ENCODE measurements around the gene NRL.
A peak's percentile ranks its signal among the peaks of the same experiment; 100 is the strongest.

The NRL gene

GRCh38 chr14:24114532-24115421, at the start of gene NRL, which contains the start of gene DCAF11:
TSS of gene NRL (minus strand) at chr14:24114949. CDS start at chr14:24082848, 32,101 bp downstream.
TSS of gene DCAF11 (plus strand) at chr14:24114777. CDS start at chr14:24115595, 818 bp downstream.
- H3K4me3 ChIP-seq (ENCODE audit: low read length) = peak within 1 kb of the TSS; percentile 92
- TF ChIP-seq, protein P1, sequence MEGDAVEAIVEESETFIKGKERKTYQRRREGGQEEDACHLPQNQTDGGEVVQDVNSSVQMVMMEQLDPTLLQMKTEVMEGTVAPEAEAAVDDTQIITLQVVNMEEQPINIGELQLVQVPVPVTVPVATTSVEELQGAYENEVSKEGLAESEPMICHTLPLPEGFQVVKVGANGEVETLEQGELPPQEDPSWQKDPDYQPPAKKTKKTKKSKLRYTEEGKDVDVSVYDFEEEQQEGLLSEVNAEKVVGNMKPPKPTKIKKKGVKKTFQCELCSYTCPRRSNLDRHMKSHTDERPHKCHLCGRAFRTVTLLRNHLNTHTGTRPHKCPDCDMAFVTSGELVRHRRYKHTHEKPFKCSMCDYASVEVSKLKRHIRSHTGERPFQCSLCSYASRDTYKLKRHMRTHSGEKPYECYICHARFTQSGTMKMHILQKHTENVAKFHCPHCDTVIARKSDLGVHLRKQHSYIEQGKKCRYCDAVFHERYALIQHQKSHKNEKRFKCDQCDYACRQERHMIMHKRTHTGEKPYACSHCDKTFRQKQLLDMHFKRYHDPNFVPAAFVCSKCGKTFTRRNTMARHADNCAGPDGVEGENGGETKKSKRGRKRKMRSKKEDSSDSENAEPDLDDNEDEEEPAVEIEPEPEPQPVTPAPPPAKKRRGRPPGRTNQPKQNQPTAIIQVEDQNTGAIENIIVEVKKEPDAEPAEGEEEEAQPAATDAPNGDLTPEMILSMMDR (IDR thresholded peaks at IDR 0.05; ENCODE audit: insufficient read depth, low read depth, low read length, missing control alignments) = no peak
- peak; percentile 100 for DNase-seq (ENCODE audit: low read depth)

GRCh38 chr14:24162093-24162492, 47.3 kb upstream of the NRL start:
- TF ChIP-seq, protein P1 (IDR thresholded peaks at IDR 0.05; ENCODE audit: insufficient read depth, low read depth, low read length, missing control alignments) = no peak
- DNase-seq (ENCODE audit: low read depth) = no peak
- peak overlapping the region; percentile 57 for H3K4me3 ChIP-seq (ENCODE audit: low read length)

DNA sequence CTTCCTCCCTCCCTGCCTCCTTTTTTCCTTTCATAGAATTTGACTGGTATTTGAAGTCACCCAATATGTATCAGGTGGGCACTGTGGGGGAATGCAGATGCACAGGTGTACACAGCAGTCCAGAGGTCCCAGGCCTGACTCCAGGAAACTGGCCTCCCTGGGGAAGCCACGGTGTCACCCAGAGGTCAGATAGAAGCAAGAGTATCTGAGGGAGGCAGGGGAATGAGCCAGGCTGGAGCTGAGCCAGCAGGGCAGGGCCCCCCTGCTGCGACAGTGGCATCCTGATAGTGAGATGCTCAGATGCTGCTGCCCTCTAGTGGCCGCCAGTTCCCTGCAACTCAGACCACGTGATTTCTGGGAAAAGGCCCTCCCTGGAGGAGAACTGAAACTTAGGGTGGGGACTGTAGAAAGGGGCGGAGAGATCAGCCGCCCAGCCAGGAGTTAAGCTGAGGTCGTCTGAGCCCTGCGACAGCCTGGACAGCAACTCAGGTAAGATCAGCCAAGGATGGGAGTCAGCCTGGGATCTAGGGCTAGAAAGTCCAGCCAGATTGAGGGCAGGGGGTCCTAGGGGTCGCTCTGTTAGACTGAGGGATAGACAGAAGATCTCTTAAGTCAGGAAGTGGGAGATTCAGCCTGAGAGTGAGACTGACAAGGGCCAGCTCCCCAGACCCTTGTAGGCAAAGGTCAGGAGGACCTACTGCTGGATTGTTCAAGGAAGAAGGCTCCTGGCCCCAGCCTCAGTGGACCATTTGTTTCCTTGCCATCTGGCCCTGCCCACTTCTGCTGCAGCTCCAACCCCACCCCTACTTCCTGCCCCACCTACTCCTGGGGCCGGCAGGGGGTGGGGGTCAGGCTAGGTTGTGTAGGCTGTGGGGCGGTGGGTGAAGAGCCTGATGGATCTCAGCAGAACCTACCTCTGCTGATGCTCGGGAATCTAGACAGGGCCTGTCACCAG, 46.4 kb upstream of the NRL start, which contains the start of gene IRF9:
IRF9 (plus strand) TSS at position 416 of the 955 bp plus-strand sequence. CDS start 880 bp downstream, outside the sequence.
- peak within 1 kb of the TSS; percentile 57 for H3K4me3 ChIP-seq (ENCODE audit: low read length)
- DNase-seq (ENCODE audit: low read depth) = peak; percentile 91
- TF ChIP-seq, protein P1 (IDR thresholded peaks at IDR 0.05; ENCODE audit: insufficient read depth, low read depth, low read length, missing control alignments) = peak; percentile 86

DNA sequence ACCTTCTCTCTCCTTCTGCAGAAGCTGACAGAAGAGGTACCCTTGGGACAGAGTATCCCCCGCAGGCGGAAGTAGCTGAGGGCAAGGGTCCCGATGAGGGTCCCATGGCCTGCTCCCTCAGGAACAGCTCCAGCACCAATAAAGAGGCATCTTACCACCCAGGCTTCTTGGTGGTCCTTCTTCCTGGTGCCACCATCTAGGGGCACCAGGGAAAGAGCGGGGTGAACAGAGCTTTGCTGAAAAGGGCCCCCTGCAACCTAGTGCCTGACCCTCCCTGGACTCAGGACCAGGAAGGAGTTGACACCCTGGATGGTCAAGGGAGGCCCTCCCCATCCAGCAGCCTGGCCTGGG, 45.7 kb upstream of the NRL start:
- no peak for DNase-seq (ENCODE audit: low read depth)
- no peak overlapping the region for H3K4me3 ChIP-seq (ENCODE audit: low read length)
- TF ChIP-seq, protein P1 (IDR thresholded peaks at IDR 0.05; ENCODE audit: insufficient read depth, low read depth, low read length, missing control alignments) = no peak

DNA sequence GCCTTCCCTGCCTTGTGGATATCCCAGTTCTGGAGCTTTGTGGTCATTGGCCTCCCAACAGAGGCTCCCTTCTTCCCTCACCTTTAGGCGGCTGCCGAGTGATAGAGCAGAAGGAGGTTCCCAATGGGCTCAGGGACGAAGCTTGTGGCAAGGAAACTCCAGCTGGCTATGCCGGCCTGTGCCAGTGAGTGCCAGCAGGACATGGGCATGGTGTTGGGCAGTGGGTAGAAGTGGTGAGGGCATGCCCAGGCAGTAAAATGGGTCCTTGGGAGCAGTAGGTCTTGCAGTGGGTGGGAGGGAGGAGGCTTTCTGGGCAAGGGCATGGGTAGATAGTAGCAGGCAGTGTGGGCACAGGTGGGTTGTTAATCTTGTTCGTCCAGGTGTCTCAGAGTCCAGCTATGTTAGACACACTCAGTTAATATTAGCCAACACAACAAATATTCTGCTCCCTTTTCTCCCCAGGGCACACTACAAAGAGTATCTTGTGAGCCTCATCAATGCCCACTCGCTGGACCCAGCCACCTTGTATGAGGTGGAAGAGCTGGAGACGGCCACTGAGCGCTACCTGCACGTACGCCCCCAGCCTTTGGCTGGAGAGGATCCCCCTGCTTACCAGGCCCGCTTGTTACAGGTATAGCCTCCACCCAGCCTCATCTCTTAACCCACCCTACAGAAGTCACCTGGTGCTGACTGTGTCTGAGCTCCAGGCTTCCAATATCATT, 45.2 kb upstream of the NRL start:
- DNase-seq (ENCODE audit: low read depth) = no peak
- H3K4me3 ChIP-seq (ENCODE audit: low read length) = no peak overlapping the region
- TF ChIP-seq, protein P1 (IDR thresholded peaks at IDR 0.05; ENCODE audit: insufficient read depth, low read depth, low read length, missing control alignments) = no peak

DNA sequence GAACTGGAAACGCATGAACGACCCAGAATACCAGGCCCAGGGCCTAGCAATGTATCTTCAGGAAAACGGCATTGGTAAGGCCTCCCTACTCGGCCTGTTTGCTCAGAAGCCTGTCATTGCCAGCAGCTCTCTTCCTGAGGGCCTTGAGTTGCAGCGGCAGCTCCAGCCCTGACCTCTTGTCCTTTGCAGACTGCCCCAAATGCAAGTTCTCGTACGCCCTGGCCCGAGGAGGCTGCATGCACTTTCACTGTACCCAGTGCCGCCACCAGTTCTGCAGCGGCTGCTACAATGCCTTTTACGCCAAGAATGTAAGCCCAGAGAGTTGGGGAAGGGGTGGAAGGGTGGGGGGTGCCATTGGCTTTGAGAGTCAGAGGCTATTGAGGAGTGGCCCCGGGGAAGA, 42.6 kb upstream of the NRL start:
- no peak overlapping the region for H3K4me3 ChIP-seq (ENCODE audit: low read length)
- no peak for DNase-seq (ENCODE audit: low read depth)
- TF ChIP-seq, protein P1 (IDR thresholded peaks at IDR 0.05; ENCODE audit: insufficient read depth, low read depth, low read length, missing control alignments) = no peak
